Measurements from ENCODE around the gene OPCML.

Gene OPCML

DNA sequence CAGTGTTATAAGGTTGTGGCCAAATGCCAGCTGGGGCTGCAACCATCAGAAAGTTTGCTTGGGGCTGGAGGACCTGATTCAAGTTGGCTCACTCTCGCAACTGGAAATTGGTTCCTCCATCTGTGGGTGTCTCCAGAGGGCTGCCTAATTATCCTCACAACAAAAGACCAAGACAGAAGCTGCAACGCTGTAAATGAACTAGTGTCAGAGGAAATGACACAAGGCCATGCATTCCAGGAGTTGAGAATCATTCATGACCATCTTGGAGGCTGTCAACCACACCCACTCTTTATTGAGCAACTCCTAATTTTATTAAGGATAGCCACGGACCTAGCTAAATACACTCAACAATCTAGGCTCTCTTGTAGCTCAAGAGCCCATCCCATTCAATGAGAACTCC, 1060.8 kb downstream of the OPCML start:
- peak; percentile 86 for DNase-seq (ENCODE audit: low read depth)

- DNase-seq (ENCODE audit: low read depth), result no peak
Measured at GRCh38 chr11:132466983-132467382, 1065.3 kb downstream of the OPCML start.

- peak; percentile 19 for DNase-seq (ENCODE audit: low read depth)
Measured at GRCh38 chr11:132464939-132465338, 1067.4 kb downstream of the OPCML start.

DNA sequence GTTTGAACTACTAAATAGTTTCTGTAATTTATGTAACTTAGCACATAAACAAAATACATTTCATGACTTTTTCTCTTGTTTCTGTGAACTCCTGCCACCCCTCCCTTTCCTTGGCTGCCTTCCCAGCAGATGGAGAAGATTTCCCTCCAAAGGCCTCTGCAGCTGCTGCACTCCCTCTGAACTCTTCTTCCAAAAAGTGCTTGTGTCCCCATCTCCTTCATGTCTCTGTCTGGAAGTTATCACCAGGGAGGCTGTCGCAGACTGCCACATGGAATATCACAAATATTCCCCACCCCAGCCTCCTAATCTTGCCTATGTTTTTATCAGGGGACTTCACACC, 1068.3 kb downstream of the OPCML start:
- peak; percentile 53 for DNase-seq (ENCODE audit: low read depth)

DNA sequence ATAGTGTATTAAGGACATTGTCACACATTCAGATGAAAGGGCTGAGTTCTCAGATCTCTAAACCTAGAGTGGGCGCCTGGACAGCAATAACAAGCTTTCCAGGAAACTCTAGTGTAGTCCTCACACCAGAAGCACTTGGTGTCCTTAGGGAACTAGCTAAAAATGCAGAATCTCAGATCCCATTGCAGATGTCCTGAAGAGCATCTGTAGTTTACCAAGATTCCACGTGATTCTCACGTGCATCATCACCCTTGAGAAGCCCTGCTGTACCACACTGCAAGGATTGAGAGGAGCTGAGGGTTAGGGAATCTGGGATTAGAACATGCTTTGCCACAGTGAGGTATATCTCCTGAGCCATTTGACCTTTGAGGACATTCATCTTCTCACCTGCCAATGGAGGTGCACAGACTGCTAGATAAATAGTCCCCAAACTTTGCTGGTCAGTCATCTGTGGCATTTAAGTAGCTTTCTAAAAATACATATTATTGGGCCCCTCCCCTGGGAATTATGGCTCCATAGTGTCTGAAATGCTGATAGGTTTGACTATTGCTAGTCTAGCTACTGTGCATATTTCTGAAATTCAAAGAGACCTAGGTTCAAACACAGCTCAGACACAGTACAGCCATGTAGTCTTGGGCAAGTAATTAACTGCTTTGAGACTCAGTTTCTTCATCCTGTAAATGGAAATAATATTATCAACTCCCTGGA, 1068.9 kb downstream of the OPCML start:
- no peak for DNase-seq (ENCODE audit: low read depth)

DNA sequence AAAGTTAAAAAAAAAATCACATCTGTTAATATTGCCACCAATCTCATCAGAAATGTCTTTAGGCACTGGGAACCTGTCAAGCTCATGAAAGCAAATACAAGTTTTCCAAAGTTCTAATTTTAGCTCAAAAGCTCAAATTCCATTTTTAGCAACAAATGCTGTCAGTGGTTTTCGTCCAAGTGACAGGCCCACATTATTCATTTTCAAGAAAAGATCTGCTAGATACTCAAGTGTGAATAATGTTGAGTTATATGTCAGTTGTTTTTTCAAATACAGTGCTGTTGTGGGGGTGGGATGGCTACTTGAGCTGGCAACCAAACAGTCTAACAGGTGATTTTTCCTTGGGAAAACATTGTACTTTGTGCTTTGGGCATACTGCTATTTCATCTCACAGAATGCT, 1072.6 kb downstream of the OPCML start:
- DNase-seq (ENCODE audit: low read depth), result no peak

GRCh38 chr11:132457445-132457844, 1074.9 kb downstream of the OPCML start:
- DNase-seq (ENCODE audit: low read depth), result no peak

- no peak for DNase-seq (ENCODE audit: low read depth)
Measured at GRCh38 chr11:132456751-132457328, 1075.5 kb downstream of the OPCML start.

- no peak for DNase-seq (ENCODE audit: low read depth)
Measured at GRCh38 chr11:132455044-132455443, 1077.3 kb downstream of the OPCML start.

GRCh38 chr11:132453406-132453805, 1078.9 kb downstream of the OPCML start:
- peak; percentile 54 for DNase-seq (ENCODE audit: low read depth)

DNA sequence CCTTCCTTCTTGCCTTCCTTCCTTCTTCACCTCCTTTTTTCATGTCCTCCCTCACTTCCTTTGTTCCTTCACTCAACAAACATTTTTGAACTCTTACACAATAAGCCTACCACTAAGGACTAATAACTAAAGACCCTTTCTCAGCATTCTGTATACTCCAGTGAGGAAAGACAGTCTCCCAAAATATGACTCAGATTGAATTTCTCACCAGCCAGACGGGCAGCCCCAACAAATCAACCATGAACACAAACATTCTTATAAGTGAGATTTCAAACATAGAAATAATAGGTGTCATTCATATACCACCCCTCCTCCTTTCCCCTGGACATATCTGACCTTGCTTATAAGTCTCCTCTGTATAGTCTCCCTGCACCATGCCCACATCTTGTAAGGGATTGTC, 1079.7 kb downstream of the OPCML start:
- no peak for DNase-seq (ENCODE audit: low read depth)

GRCh38 chr11:132451942-132452601, 1080.2 kb downstream of the OPCML start:
- DNase-seq (ENCODE audit: low read depth), result peak; percentile 22

DNA sequence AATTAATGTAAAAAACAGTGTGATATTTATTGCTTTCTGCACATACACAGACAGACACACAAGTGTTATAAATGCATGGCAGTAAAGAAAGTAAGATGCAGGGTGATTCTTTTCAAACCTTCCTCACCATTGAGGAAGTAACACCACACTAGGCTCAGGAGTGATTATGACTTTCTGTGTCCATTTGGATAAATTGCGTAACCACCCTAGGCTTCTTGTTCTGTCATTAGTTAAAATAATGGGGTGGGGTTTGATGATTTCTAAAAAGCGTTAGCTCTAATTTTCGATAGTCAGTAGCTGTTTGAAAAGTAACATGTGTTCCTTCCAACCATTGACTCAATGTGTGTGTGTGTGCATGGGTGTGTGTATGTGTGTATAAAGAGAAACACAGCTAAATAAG, 1081.7 kb downstream of the OPCML start:
- no peak for DNase-seq (ENCODE audit: low read depth)

DNA sequence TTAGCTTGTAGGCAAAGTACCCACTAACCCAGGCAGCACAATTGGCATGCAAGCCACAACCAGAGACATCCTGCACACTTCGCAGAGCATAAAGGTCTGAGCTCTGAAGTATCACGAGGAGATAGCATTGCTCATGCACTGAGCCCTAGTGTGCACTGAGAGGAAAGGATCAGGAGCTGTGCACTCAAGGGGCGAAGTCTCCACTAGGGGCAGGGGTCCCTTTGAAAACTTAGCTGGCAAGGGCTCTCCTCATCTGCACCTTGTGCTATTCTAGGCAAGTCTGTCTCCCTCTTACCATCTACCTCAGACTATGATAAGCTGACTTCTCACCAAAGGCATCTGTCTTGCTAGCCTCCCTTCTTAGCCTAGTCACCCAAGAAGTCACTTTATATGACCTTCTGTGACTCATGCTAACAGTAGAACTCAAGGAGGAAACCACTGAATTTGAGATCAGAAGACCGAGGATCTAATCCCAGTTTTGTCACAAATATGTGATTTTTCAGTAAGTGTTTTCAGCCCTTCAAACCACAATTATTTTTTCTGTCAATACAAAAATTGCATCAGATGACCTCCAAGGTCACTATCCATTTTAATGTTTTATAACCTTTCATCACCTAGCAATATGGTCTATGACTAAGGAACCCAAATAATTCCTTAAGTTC, 1083.8 kb downstream of the OPCML start:
- peak; percentile 87 for DNase-seq (ENCODE audit: low read depth)

- DNase-seq (ENCODE audit: low read depth), result no peak
Measured at GRCh38 chr11:132447761-132448160, 1084.5 kb downstream of the OPCML start.

GRCh38 chr11:132445859-132446291, 1086.4 kb downstream of the OPCML start:
- peak; percentile 50 for DNase-seq (ENCODE audit: low read depth)

GRCh38 chr11:132444911-132445310, 1087.4 kb downstream of the OPCML start:
- no peak for DNase-seq (ENCODE audit: low read depth)

DNA sequence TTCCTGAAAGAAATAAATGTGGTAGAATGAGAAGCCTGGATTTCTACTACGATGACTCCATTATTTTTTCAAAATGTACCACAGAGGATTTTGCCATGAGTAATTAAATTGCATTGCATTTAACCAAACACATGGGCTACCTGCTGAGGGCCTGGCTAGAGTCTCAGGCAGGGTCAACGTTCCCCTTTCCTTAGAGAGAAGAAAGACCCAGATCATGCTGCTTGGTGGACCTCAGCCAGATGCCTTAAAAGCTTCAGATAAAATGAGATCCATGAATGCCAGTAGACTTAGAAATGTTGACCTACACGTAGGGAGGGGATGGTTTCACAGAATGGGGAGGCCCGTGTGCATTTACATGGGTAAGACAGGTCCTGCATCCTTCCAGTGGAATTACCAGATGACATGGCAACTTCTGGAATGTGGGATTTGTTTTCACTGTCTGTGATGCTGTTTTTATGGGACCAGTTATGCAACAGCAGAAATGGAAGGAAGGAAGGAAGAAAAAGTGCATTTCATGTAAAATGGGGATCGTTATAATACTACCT, 1092.5 kb downstream of the OPCML start:
- DNase-seq (ENCODE audit: low read depth), result peak; percentile 79

DNA sequence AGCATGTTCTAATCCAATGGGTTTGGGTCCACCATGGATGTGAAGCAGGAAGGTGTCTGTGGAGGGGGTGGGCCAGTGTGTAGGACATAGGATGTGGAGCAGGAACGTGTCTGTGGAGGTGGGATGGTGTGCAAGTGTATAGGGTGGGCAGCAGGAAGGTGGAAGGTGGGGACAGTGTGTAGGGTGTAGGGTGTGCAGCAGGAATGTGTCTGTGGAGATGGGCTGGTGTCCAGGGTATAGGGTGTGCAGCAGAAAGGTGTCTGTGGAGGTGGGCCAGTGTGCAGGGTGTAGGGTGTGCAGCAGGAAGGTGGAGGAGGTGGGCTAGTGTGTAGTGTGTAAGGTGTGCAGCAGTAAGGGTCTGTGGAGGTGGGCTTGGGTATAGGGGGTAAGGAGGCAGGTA, 1093.9 kb downstream of the OPCML start:
- no peak for DNase-seq (ENCODE audit: low read depth)

DNA sequence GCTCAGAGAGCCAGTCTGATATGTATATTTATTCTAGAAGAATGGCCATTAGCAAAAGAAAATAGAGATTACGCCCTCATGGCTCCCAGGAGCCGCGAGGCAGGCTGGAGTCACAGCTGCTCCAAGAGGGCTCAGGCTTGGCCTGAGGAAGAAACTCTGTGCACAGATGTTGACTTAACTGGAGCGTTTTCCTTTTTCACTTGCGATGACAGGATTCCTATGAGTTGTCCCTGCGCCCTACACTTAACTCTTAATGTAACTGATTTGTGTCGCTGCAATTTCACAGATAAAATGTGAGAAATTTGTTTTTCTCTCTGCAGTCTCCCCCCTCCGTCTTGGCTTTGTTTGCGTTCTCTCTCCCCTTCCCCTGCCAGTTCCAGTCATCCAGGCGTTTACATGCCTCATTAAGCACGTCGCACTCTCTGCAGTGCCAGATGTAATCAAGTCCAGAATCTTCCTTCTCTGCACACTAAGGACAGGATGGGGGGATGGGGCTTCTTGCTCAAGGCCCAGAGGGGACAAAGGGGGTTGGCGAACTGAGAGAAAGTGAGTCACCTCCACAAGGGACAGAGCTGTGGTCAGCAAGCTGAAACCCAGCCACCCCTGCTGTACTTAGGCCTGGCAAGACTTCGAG, 1101.8 kb downstream of the OPCML start:
- DNase-seq (ENCODE audit: low read depth), result peak; percentile 74

GRCh38 chr11:132429685-132430084, 1102.6 kb downstream of the OPCML start:
- no peak for DNase-seq (ENCODE audit: low read depth)

DNA sequence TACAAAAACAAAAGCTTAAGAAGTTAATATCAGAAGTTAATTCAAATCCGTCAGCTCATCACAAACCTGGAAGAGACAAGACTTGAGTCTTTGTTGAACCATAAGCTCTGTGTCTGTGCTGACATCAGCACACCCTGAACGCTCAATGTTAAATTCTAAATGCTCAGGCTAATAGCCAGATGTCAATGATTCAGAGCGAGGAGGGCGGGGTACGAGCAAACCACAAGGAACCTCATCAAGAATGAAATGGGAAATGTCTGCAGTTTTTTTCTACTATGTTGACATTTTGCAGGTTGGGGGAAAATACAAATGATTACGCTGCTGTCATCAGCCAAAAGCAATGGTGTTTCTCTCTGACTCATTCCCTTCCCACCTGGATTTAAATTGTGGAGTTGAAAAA, 1104.7 kb downstream of the OPCML start:
- DNase-seq (ENCODE audit: low read depth), result peak; percentile 76

All from EH (cell line).